H1 (cell line): ENCODE data around the gene SCG5. TPM values are rescaled to one million over a fixed set of nuclear protein-coding genes. Genes with fewer than 3 reads are reported as not detected.

Source experiments
- CTCF ChIA-PET: fragments of 300-600 bp; sonication (Branson Sonifier 250); formaldehyde crosslinking; loops from one replicate; lab custom pipeline; 2021; ENCODE audit not compliant: partially characterized antibody; lab: Charles Lee
- POLR2A ChIA-PET: fragments of 300-600 bp; sonication (Branson Sonifier 250); formaldehyde crosslinking; loops from one replicate; lab custom pipeline; 2021; ENCODE audit warnings: inconsistent platforms; ENCODE audit not compliant: partially characterized antibody; lab: Charles Lee
- DNase-seq, 2 experiments: peaks; one replicate each; pipeline versions ENCODE4 v3.0.0 to v3.0.0-alpha.2; 2010 to 2022; ENCODE audit warnings: low spot score in 2 of 2, low read depth in 1 of 2, mixed read lengths in 1 of 2
- FAIRE-seq: peaks from 2 replicates; lab custom pipeline; 2011; peaks lifted over from hg19 to GRCh38; lab: Jason Lieb, UNC
- H2AFZ ChIP-seq: 2 replicates; pipeline ENCODE4 v1.8.1; 2012; ENCODE audit warnings: low read length, inconsistent platforms
- H2AK5ac ChIP-seq: 2 replicates; pipeline ENCODE4 v1.6.1; 2013; ENCODE audit warnings: low read depth, low read length
- H2BK120ac ChIP-seq: replicated peaks from 2 replicates; pipeline ENCODE3; 2013; ENCODE audit warnings: low read depth, low read length, inconsistent platforms
- H2BK12ac ChIP-seq: 2 replicates; pipeline ENCODE4 v1.6.1; 2013; ENCODE audit warnings: low read depth, low read length
- H2BK15ac ChIP-seq: 2 replicates; pipeline ENCODE4 v1.6.1; 2013; ENCODE audit warnings: low read length
- H2BK20ac ChIP-seq: 2 replicates; pipeline ENCODE4 v1.6.1; 2013; ENCODE audit warnings: low read length
- H2BK5ac ChIP-seq: 2 replicates; pipeline ENCODE4 v1.6.1; 2013; ENCODE audit warnings: low read depth, low read length
- H3K14ac ChIP-seq: 2 replicates; pipeline ENCODE4 v1.6.1; 2013; ENCODE audit warnings: inconsistent platforms; ENCODE audit not compliant: insufficient read length
- H3K18ac ChIP-seq: 2 replicates; pipeline ENCODE4 v1.6.1; 2013; ENCODE audit warnings: low read length; ENCODE audit errors: extremely low read depth
- H3K23ac ChIP-seq: 2 replicates; pipeline ENCODE4 v1.6.1; 2013; ENCODE audit warnings: inconsistent platforms; ENCODE audit not compliant: insufficient read length
- H3K23me2 ChIP-seq: 2 replicates; pipeline ENCODE4 v1.6.1; 2013; ENCODE audit warnings: low read depth, low read length
- H3K27ac ChIP-seq: 2 replicates; pipeline ENCODE4 v1.6.1; 2011; ENCODE audit warnings: low read depth, low read length, inconsistent platforms
- H3K27me3 ChIP-seq, 4 experiments: replicated peaks in 1 of 4; 1 replicate in 1 of 4; 2 replicates in 3 of 4; pipeline versions ENCODE4 v1.6.1 to v1.8.1; 2011 to 2013; ENCODE audit warnings: low read length in 3 of 4, mild to moderate bottlenecking in 3 of 4, inconsistent platforms in 2 of 4, mixed read lengths in 2 of 4, moderate library complexity in 1 of 4; ENCODE audit not compliant: control insufficient read depth in 3 of 4, insufficient read depth in 3 of 4; ENCODE audit errors: extremely low read depth in 1 of 4
- H3K36me3 ChIP-seq, 4 experiments: 2 replicates each; pipeline versions ENCODE4 v1.6.1 to v1.8.1; 2011 to 2013; ENCODE audit warnings: mild to moderate bottlenecking in 4 of 4, low read length in 3 of 4, moderate library complexity in 2 of 4, control low read depth in 1 of 4, inconsistent platforms in 1 of 4; ENCODE audit not compliant: insufficient read depth in 4 of 4, control insufficient read depth in 2 of 4
- H3K4ac ChIP-seq: replicated peaks from 2 replicates; pipeline ENCODE3; 2013; ENCODE audit warnings: low read length, low read depth, mixed read lengths, inconsistent platforms; ENCODE audit not compliant: insufficient read length
- H3K4me1 ChIP-seq, 4 experiments: replicated peaks in 1 of 4; 1 replicate in 1 of 4; 2 replicates in 3 of 4; pipeline versions ENCODE4 v1.6.1 to v1.8.1; 2011 to 2013; ENCODE audit warnings: low read length in 3 of 4, inconsistent platforms in 2 of 4, mixed read lengths in 1 of 4; ENCODE audit not compliant: insufficient read depth in 4 of 4, control insufficient read depth in 3 of 4
- H3K4me2 ChIP-seq, 2 experiments: 2 replicates each; pipeline versions ENCODE4 v1.6.1 to v1.8.1; 2011 to 2013; ENCODE audit warnings: low read depth in 2 of 2, low read length in 2 of 2, control low read depth in 1 of 2, inconsistent platforms in 1 of 2, mild to moderate bottlenecking in 1 of 2; ENCODE audit not compliant: insufficient read depth in 1 of 2
- H3K4me3 ChIP-seq, 4 experiments: fragments of 200-600, 300-600 bp in 1 of 4; sonication (generic), shearing (Covaris generic), sonication (Bioruptor Twin) in 1 of 4; 2 replicates each; pipeline versions ENCODE4 v1.5.1 to v1.8.1; 2011 to 2016; ENCODE audit warnings: low read length in 4 of 4, low read depth in 3 of 4, control low read depth in 2 of 4, inconsistent platforms in 2 of 4, mild to moderate bottlenecking in 2 of 4, mixed read lengths in 1 of 4, moderate library complexity in 1 of 4; ENCODE audit not compliant: insufficient read depth in 2 of 4; ENCODE audit errors: extremely low read depth in 1 of 4
- H3K56ac ChIP-seq: replicated peaks from 2 replicates; pipeline ENCODE3; 2013; ENCODE audit warnings: low read depth, mild to moderate bottlenecking, mixed read lengths, low read length, inconsistent platforms; ENCODE audit not compliant: insufficient read length
- H3K79me1 ChIP-seq: 2 replicates; pipeline ENCODE4 v1.6.1; 2013; ENCODE audit warnings: low read depth, low read length, control low read depth
- H3K79me2 ChIP-seq, 2 experiments: 2 replicates each; pipeline versions ENCODE4 v1.6.1 to v1.8.1; 2012 to 2013; ENCODE audit warnings: low read length in 2 of 2, mild to moderate bottlenecking in 2 of 2, inconsistent platforms in 1 of 2; ENCODE audit not compliant: insufficient read depth in 2 of 2, control insufficient read depth in 1 of 2
- H3K9ac ChIP-seq, 4 experiments: replicated peaks in 1 of 4; 1 replicate in 1 of 4; 2 replicates in 3 of 4; pipeline versions ENCODE4 v1.6.1 to v1.8.1; 2011 to 2013; ENCODE audit warnings: low read depth in 3 of 4, low read length in 3 of 4, control low read depth in 2 of 4, mild to moderate bottlenecking in 2 of 4, moderate library complexity in 2 of 4, inconsistent platforms in 1 of 4; ENCODE audit errors: extremely low read depth in 1 of 4
- H3K9me3 ChIP-seq, 2 experiments: 2 replicates each; pipeline versions ENCODE4 v1.6.1 to v1.8.1; 2012 to 2013; ENCODE audit warnings: mild to moderate bottlenecking in 2 of 2, moderate library complexity in 2 of 2, control low read depth in 1 of 2, inconsistent platforms in 1 of 2, low read depth in 1 of 2, low read length in 1 of 2, mixed read lengths in 1 of 2; ENCODE audit not compliant: insufficient read depth in 2 of 2
- H4K20me1 ChIP-seq, 2 experiments: replicated peaks in 1 of 2; 2 replicates each; pipeline versions ENCODE3 to v1.8.1; 2011 to 2013; ENCODE audit warnings: inconsistent platforms in 2 of 2, low read length in 2 of 2, mild to moderate bottlenecking in 1 of 2; ENCODE audit not compliant: insufficient read depth in 2 of 2, control insufficient read depth in 1 of 2
- H4K5ac ChIP-seq: 2 replicates; pipeline ENCODE4 v1.6.1; 2013; ENCODE audit warnings: low read length, low read depth, mixed read lengths, inconsistent platforms; ENCODE audit not compliant: insufficient read length
- H4K8ac ChIP-seq: 2 replicates; pipeline ENCODE4 v1.8.0; 2013; ENCODE audit warnings: mild to moderate bottlenecking, moderate library complexity, low read length, inconsistent platforms; ENCODE audit not compliant: insufficient read depth; ENCODE audit errors: extremely low read depth
- H4K91ac ChIP-seq: replicated peaks from 2 replicates; pipeline ENCODE3; 2013; ENCODE audit warnings: low read length, mixed read lengths, inconsistent platforms; ENCODE audit not compliant: insufficient read length
- ASH2L ChIP-seq: fragments of 200-600, 300-600 bp; sonication (generic); IDR thresholded peaks from one replicate; pipeline ENCODE4 v1.7.1; 2017; ENCODE audit warnings: low read length
- BRCA1 ChIP-seq: IDR thresholded peaks from 2 replicates; pipeline ENCODE4 v1.6.1; 2012; ENCODE audit warnings: low read depth, low read length, improper control_type of control experiment
- E2F6 ChIP-seq: IDR thresholded peaks from 2 replicates; pipeline ENCODE4 v1.6.1; 2012; ENCODE audit warnings: inconsistent platforms
- FOSL1 ChIP-seq: IDR thresholded peaks from 2 replicates; pipeline ENCODE4 v1.6.1; 2011; ENCODE audit warnings: mild to moderate bottlenecking, low read depth, low read length, moderate library complexity; ENCODE audit not compliant: insufficient read depth
- MAFK ChIP-seq: IDR thresholded peaks from 2 replicates; pipeline ENCODE4 v1.6.1; 2012; ENCODE audit warnings: low read depth, mild to moderate bottlenecking, improper control_type of control experiment, low read length
- POU5F1 ChIP-seq: IDR thresholded peaks from 2 replicates; pipeline ENCODE4 v1.6.1; 2011; ENCODE audit warnings: low read depth, mild to moderate bottlenecking, low read length, moderate library complexity
- RNF2 ChIP-seq: fragments of 200-900, 300-1000 bp; sonication (generic); IDR thresholded peaks from 2 replicates; pipeline ENCODE4 v1.7.1; 2016; ENCODE audit warnings: borderline replicate concordance, low read depth, mild to moderate bottlenecking, antibody characterized with exemption, low read length; ENCODE audit not compliant: poor library complexity, severe bottlenecking; ENCODE audit errors: missing control alignments
- SIN3A ChIP-seq, 2 experiments: IDR thresholded peaks in 1 of 2; conservative IDR thresholded peaks in 1 of 2; 2 replicates each; pipeline ENCODE4 v1.6.1; 2011 to 2012; ENCODE audit warnings: low read length in 2 of 2, improper control_type of control experiment in 1 of 2, low read depth in 1 of 2, mild to moderate bottlenecking in 1 of 2
- SIRT6 ChIP-seq: IDR thresholded peaks from one replicate; pipeline ENCODE4 v1.7.1; 2012; ENCODE audit warnings: low read length, inconsistent platforms
- SRF ChIP-seq: IDR thresholded peaks from 2 replicates; pipeline ENCODE4 v1.6.1; 2011; ENCODE audit warnings: mild to moderate bottlenecking, low read depth, low read length, moderate library complexity
- SUZ12 ChIP-seq: fragments of 200-600 bp; sonication (generic); IDR thresholded peaks from 2 replicates; pipeline ENCODE4 v1.6.1; 2012; ENCODE audit warnings: mild to moderate bottlenecking, inconsistent platforms, low read length, moderate library complexity, mixed read lengths
- TCF12 ChIP-seq: IDR thresholded peaks from 2 replicates; pipeline ENCODE4 v1.6.1; 2011; ENCODE audit warnings: low read depth, mild to moderate bottlenecking, low read length
- WGBS, 2 experiments: shearing (Covaris generic) in 1 of 2; methylation state at CpG; one replicate each; pipeline versions ENCODE4 v1.1.6 to v1.1.7; 2013 to 2015; ENCODE audit warnings: low lambda C conversion rate in 2 of 2, mixed read lengths in 2 of 2, inconsistent platforms in 1 of 2, low coverage in 1 of 2, missing lambda C conversion rate in 1 of 2; ENCODE audit not compliant: insufficient replicate concordance in 2 of 2, insufficient coverage in 1 of 2, insufficient read length in 1 of 2; ENCODE audit errors: extremely low coverage in 1 of 2, missing lambda C conversion rate in 1 of 2; 5-methylcytosine and 5-hydroxymethylcytosine counted together
- polyA plus RNA-seq, 7 experiments: library from polyadenylated mRNA; depleted of rRNA in 3 of 7; stranded (reverse) in 5 of 7; unstranded in 2 of 7; fragments of >200 nt in 5 of 7; fragments of 200-250 nt in 2 of 7; gene quantifications; 1 replicate in 5 of 7; 2 replicates in 1 of 7; 4 replicates in 1 of 7; pipeline versions ENCODE4 v1.2.1 to v1.2.3, GENCODE V29; 2011 to 2013; ENCODE audit warnings: missing spikeins in 2 of 7, mixed read lengths in 2 of 7
- total RNA-seq: library from RNA; stranded (reverse); fragmentation: NEBNext Ultra II Directional; extraction: Animal tissue kit (Norgen Biotek cat#: 25700); gene quantifications from 2 replicates; pipeline ENCODE4 v1.2.1, GENCODE V29; 2021
- TF ChIP-seq, protein P1 (sequence below): IDR thresholded peaks from 2 replicates; pipeline ENCODE4 v1.6.1; 2012; ENCODE audit warnings: inconsistent platforms

SCG5 gene
- total and polyA plus RNA-seq, 2 of the 8 experiments (the other 6 are each of a cell fraction or from before 2014, with no cell fraction given): 18.7 to 19.9 TPM

- H4K8ac ChIP-seq: no peak overlapping the region
- H2AFZ ChIP-seq: no peak overlapping the region
- ChIA-PET POLR2A (no interaction called here), CTCF (interaction anchor here (0.9 to 1.5 kb wide), 4 partner anchors 10 to 27 kb away, joined by 3 to 5 read pairs (median 4); no protein-coding TSS in a partner anchor)
- no peak overlapping the region for H2BK20ac ChIP-seq
- H3K4me3 ChIP-seq: no peak overlapping the region
- no peaks in the 10 kb centered on the region for H3K79me1 ChIP-seq
- H3K9ac ChIP-seq: no peak overlapping the region
- H2BK12ac ChIP-seq: no peak overlapping the region
- H3K4me1 ChIP-seq: peaks cover 0 to 6% (median under 1%) of the 10 kb centered on the region in 4 experiments; a peak in 2 of 7 replicates
- no peak for FAIRE-seq
- H3K23ac ChIP-seq: no peak overlapping the region
- no peaks in the 10 kb centered on the region for H3K79me2 ChIP-seq
- no peaks in the 10 kb centered on the region; the same call in 1 of the 2 replicates for H3K23me2 ChIP-seq
- H2BK120ac ChIP-seq: no peak overlapping the region
- no peaks in the 10 kb centered on the region for H4K20me1 ChIP-seq
- H3K9me3 ChIP-seq: no peaks in the 10 kb centered on the region
- H3K18ac ChIP-seq: no peak overlapping the region
- H4K5ac ChIP-seq: no peak overlapping the region
- no peak overlapping the region for H3K4ac ChIP-seq
- H2AK5ac ChIP-seq: no peak overlapping the region
- H3K14ac ChIP-seq: no peak overlapping the region
- no peak overlapping the region for H3K56ac ChIP-seq
- H3K36me3 ChIP-seq: no peaks in the 10 kb centered on the region
- H2BK15ac ChIP-seq: no peak overlapping the region
- H3K27ac ChIP-seq: no peak overlapping the region
- no peak overlapping the region for H2BK5ac ChIP-seq
- H3K4me2 ChIP-seq: no peak overlapping the region
- H4K91ac ChIP-seq: no peak overlapping the region
- no peaks in the 10 kb centered on the region for H3K27me3 ChIP-seq
- 88% methylated on average over 2 of the region's 2 CpGs; no CpG with 5 or more reads in 1 of the 2 experiments for WGBS, 2 experiments
- DNase-seq: no peak
- TF ChIP-seq MAFK (no peak), SIN3A (conservative IDR thresholded peaks at IDR 0.05 in 1 of 2, IDR thresholded peaks at IDR 0.05 in 1 of 2; ENCODE audit: low read depth in 1 of 2, low read length in 2 of 2) (no peak), RNF2 (no peak), BRCA1 (no peak), SRF (no peak), E2F6 (no peak), ASH2L (no peak), FOSL1 (no peak), POU5F1 (no peak), TCF12 (no peak), SUZ12 (no peak), SIRT6 (no peak)
- TF ChIP-seq, protein P1, sequence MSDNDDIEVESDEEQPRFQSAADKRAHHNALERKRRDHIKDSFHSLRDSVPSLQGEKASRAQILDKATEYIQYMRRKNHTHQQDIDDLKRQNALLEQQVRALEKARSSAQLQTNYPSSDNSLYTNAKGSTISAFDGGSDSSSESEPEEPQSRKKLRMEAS: no peak
Observed at GRCh38 chr15:32676169-32676568, 34.7 kb downstream of the SCG5 start.
